ENCODE data around the gene PYY. TPM values are rescaled to one million over a fixed set of nuclear protein-coding genes. Genes with fewer than 3 reads are reported as not detected.

The PYY gene
- total RNA-seq, 1 donor from 2014 or later, result not detected

- H3K9me3 Mint-ChIP-seq (ENCODE audit: unreplicated experiment), result no peaks in the 10 kb centered on the region
- no peak for DNase-seq (ENCODE audit: extremely low spot score, unreplicated experiment)
- no peaks in the 10 kb centered on the region for H3K36me3 Mint-ChIP-seq (ENCODE audit: unreplicated experiment)
- H3K4me1 Mint-ChIP-seq (ENCODE audit: unreplicated experiment), result no peaks in the 10 kb centered on the region
- H3K27me3 Mint-ChIP-seq (ENCODE audit: unreplicated experiment), result peaks cover 46% of the 10 kb centered on the region
- no peak overlapping the region for H3K4me3 Mint-ChIP-seq (ENCODE audit: unreplicated experiment)
- H3K27ac Mint-ChIP-seq (ENCODE audit: unreplicated experiment), result no peak overlapping the region
- TF ChIP-seq CTCF (IDR thresholded peaks at IDR 0.05), result no peak
Observed at GRCh38 chr17:43958748-43959352, 5.1 kb upstream of the PYY start.

- Mint-ChIP-seq H3K4me1 (ENCODE audit: unreplicated experiment) (peaks cover 7% of the 10 kb centered on the region), H3K36me3 (ENCODE audit: unreplicated experiment) (no peaks in the 10 kb centered on the region), H3K27ac (ENCODE audit: unreplicated experiment) (no peak overlapping the region), H3K9me3 (ENCODE audit: unreplicated experiment) (no peaks in the 10 kb centered on the region), H3K4me3 (ENCODE audit: unreplicated experiment) (no peak overlapping the region), H3K27me3 (ENCODE audit: unreplicated experiment) (peaks cover 41% of the 10 kb centered on the region)
- TF ChIP-seq CTCF (IDR thresholded peaks at IDR 0.05), result no peak
- no peak for DNase-seq (ENCODE audit: extremely low spot score, unreplicated experiment)
Observed at GRCh38 chr17:43956222-43956621, 2.5 kb upstream of the PYY start.

GRCh38 chr17:43952724-43953666, 745 bp downstream of the PYY start:
- no peak for DNase-seq (ENCODE audit: extremely low spot score, unreplicated experiment)
- Mint-ChIP-seq H3K27ac (ENCODE audit: unreplicated experiment) (no peak overlapping the region), H3K9me3 (ENCODE audit: unreplicated experiment) (no peaks in the 10 kb centered on the region), H3K4me3 (ENCODE audit: unreplicated experiment) (peak overlapping the region; percentile 58), H3K27me3 (ENCODE audit: unreplicated experiment) (peaks cover 57% of the 10 kb centered on the region), H3K36me3 (ENCODE audit: unreplicated experiment) (no peaks in the 10 kb centered on the region), H3K4me1 (ENCODE audit: unreplicated experiment) (peaks cover 7% of the 10 kb centered on the region)
- TF ChIP-seq CTCF (IDR thresholded peaks at IDR 0.05), result no peak

- H3K4me3 Mint-ChIP-seq (ENCODE audit: unreplicated experiment), result peak overlapping the region; percentile 58
- peaks cover 58% of the 10 kb centered on the region for H3K27me3 Mint-ChIP-seq (ENCODE audit: unreplicated experiment)
- H3K9me3 Mint-ChIP-seq (ENCODE audit: unreplicated experiment), result no peaks in the 10 kb centered on the region
- DNase-seq (ENCODE audit: extremely low spot score, unreplicated experiment), result no peak
- no peak for TF ChIP-seq CTCF (IDR thresholded peaks at IDR 0.05)
- H3K27ac Mint-ChIP-seq (ENCODE audit: unreplicated experiment), result no peak overlapping the region
- peaks cover 7% of the 10 kb centered on the region for H3K4me1 Mint-ChIP-seq (ENCODE audit: unreplicated experiment)
- no peaks in the 10 kb centered on the region for H3K36me3 Mint-ChIP-seq (ENCODE audit: unreplicated experiment)
Observed at GRCh38 chr17:43952351-43952723, 1.4 kb downstream of the PYY start.

- TF ChIP-seq CTCF (IDR thresholded peaks at IDR 0.05), result no peak
- Mint-ChIP-seq H3K27me3 (ENCODE audit: unreplicated experiment) (peaks cover 58% of the 10 kb centered on the region), H3K4me1 (ENCODE audit: unreplicated experiment) (peaks cover 7% of the 10 kb centered on the region), H3K36me3 (ENCODE audit: unreplicated experiment) (no peaks in the 10 kb centered on the region), H3K9me3 (ENCODE audit: unreplicated experiment) (no peaks in the 10 kb centered on the region), H3K27ac (ENCODE audit: unreplicated experiment) (no peak overlapping the region), H3K4me3 (ENCODE audit: unreplicated experiment) (no peak overlapping the region)
- no peak for DNase-seq (ENCODE audit: extremely low spot score, unreplicated experiment)
Observed at GRCh38 chr17:43951750-43952149, 2.0 kb downstream of the PYY start.

All from osteocyte (in vitro differentiated cells).